ENCODE measurements around the gene MKKS. TPM values are rescaled to one million over a fixed set of nuclear protein-coding genes. Genes with fewer than 3 reads are reported as not detected.

Gene MKKS
- total RNA-seq, 1 donor from 2014 or later: 5.3 TPM

GRCh38 chr20:10436053-10436699 is 2.2 kb upstream of the MKKS start:
- no peak overlapping the region for H3K4me3 ChIP-seq (ENCODE audit: low read depth, low read length)
- DNase-seq (ENCODE audit: low read depth) (no peak), FAIRE-seq (no peak)
- H3K27me3 ChIP-seq (ENCODE audit: control insufficient read depth, insufficient read depth, low read length): no peaks in the 10 kb centered on the region
- TF ChIP-seq, protein P1, sequence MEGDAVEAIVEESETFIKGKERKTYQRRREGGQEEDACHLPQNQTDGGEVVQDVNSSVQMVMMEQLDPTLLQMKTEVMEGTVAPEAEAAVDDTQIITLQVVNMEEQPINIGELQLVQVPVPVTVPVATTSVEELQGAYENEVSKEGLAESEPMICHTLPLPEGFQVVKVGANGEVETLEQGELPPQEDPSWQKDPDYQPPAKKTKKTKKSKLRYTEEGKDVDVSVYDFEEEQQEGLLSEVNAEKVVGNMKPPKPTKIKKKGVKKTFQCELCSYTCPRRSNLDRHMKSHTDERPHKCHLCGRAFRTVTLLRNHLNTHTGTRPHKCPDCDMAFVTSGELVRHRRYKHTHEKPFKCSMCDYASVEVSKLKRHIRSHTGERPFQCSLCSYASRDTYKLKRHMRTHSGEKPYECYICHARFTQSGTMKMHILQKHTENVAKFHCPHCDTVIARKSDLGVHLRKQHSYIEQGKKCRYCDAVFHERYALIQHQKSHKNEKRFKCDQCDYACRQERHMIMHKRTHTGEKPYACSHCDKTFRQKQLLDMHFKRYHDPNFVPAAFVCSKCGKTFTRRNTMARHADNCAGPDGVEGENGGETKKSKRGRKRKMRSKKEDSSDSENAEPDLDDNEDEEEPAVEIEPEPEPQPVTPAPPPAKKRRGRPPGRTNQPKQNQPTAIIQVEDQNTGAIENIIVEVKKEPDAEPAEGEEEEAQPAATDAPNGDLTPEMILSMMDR (IDR thresholded peaks at IDR 0.05; ENCODE audit: insufficient read depth, low read length, severe bottlenecking): no peak
- H3K36me3 ChIP-seq (ENCODE audit: control insufficient read depth, insufficient read depth, low read length): no peaks in the 10 kb centered on the region

GRCh38 chr20:10434832-10435812 is 1.1 kb upstream of the MKKS start, which contains the start of gene SLX4IP:
SLX4IP (plus strand) TSS chr20:10435305; CDS start chr20:10458205, 22,900 bp downstream.
- peak; percentile 93 for DNase-seq (ENCODE audit: low read depth)
- no peaks in the 10 kb centered on the region for H3K27me3 ChIP-seq (ENCODE audit: control insufficient read depth, insufficient read depth, low read length)
- FAIRE-seq: peak; percentile 7
- H3K36me3 ChIP-seq (ENCODE audit: control insufficient read depth, insufficient read depth, low read length): no peaks in the 10 kb centered on the region
- TF ChIP-seq, protein P1 (IDR thresholded peaks at IDR 0.05; ENCODE audit: insufficient read depth, low read length, severe bottlenecking): no peak
- peak within 1 kb of the TSS; percentile 93 for H3K4me3 ChIP-seq (ENCODE audit: low read depth, low read length)

GRCh38 chr20:10434467-10434831 is 427 bp upstream of the MKKS start:
- DNase-seq (ENCODE audit: low read depth) (peak; percentile 97), FAIRE-seq (no peak)
- peak overlapping the region; percentile 93 for H3K4me3 ChIP-seq (ENCODE audit: low read depth, low read length)
- no peaks in the 10 kb centered on the region for H3K36me3 ChIP-seq (ENCODE audit: control insufficient read depth, insufficient read depth, low read length)
- TF ChIP-seq, protein P1 (IDR thresholded peaks at IDR 0.05; ENCODE audit: insufficient read depth, low read length, severe bottlenecking): no peak
- H3K27me3 ChIP-seq (ENCODE audit: control insufficient read depth, insufficient read depth, low read length): no peaks in the 10 kb centered on the region

DNA sequence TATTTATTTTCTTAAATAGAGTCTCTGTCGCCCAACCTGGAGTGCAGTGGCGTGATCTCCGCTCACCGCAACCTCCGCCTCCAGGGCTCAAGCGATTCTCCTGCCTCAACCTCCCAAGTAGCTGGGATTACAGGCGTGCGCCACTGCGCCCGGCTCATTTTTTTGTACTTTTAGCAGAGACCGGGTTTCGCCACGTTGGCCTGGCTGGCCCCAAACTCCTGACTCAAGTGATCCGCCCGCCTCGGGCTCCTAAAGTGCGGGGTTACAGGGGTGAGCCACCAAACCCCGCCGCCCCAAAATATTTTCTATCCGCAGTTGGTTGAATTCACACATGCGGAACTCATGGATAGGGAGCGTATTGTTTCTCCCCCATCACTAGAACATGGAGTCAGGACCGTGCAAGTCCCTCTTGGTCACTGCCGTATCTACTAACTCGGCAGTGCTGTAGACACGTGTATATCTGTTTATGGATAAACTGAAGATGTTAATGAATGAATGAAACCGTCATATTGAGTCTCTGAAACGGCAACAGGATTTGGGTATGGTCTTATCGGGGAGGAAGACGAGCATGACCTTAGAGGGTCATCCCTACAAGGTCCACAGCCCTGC is 904 bp downstream of the MKKS start:
- TF ChIP-seq, protein P1 (IDR thresholded peaks at IDR 0.05; ENCODE audit: insufficient read depth, low read length, severe bottlenecking): no peak
- no peaks in the 10 kb centered on the region for H3K36me3 ChIP-seq (ENCODE audit: control insufficient read depth, insufficient read depth, low read length)
- H3K27me3 ChIP-seq (ENCODE audit: control insufficient read depth, insufficient read depth, low read length): no peaks in the 10 kb centered on the region
- no peak for DNase-seq (ENCODE audit: low read depth)
- peak overlapping the region; percentile 93 for H3K4me3 ChIP-seq (ENCODE audit: low read depth, low read length)
- FAIRE-seq: no peak

GRCh38 chr20:10432079-10432478 is 1.9 kb downstream of the MKKS start:
- no peak for FAIRE-seq
- Histone ChIP-seq H3K36me3 (ENCODE audit: control insufficient read depth, insufficient read depth, low read length) (no peaks in the 10 kb centered on the region), H3K27me3 (ENCODE audit: control insufficient read depth, insufficient read depth, low read length) (no peaks in the 10 kb centered on the region), H3K4me3 (ENCODE audit: low read depth, low read length) (no peak overlapping the region)
- TF ChIP-seq, protein P1 (IDR thresholded peaks at IDR 0.05; ENCODE audit: insufficient read depth, low read length, severe bottlenecking): no peak
- no peak for DNase-seq (ENCODE audit: low read depth)
